H1 (cell line): ENCODE data around the gene PCDHGA8.
"Not testable (repeated sequence)": the region's sequence is repeated elsewhere in the genome, so short reads cannot be mapped to it uniquely, and the experiment has no call there.

ENCODE experiments used
- BACH1 ChIP-seq: IDR thresholded peaks from 2 replicates; pipeline ENCODE4 v1.6.1; 2012; ENCODE audit warnings: low read length, improper control_type of control experiment
- CTCF ChIP-seq, 3 experiments: IDR thresholded peaks; 1 replicate in 2 of 3; 2 replicates in 1 of 3; pipeline versions ENCODE4 v1.5.1 to v1.6.1; 2011; ENCODE audit warnings: low read length in 3 of 3, mild to moderate bottlenecking in 3 of 3, inconsistent platforms in 2 of 3, low read depth in 1 of 3, moderate library complexity in 1 of 3; ENCODE audit not compliant: insufficient read depth in 1 of 3; ENCODE audit errors: control extremely low read depth in 1 of 3
- EP300 ChIP-seq, 2 experiments: IDR thresholded peaks; 1 replicate in 1 of 2; 2 replicates in 1 of 2; pipeline ENCODE4 v1.6.1; 2011 to 2012; ENCODE audit warnings: low read depth in 2 of 2, low read length in 2 of 2, mild to moderate bottlenecking in 2 of 2, borderline replicate concordance in 1 of 2, inconsistent platforms in 1 of 2, moderate library complexity in 1 of 2

GRCh38 chr5:141414548-141415274, 22.3 kb downstream of the PCDHGA8 start:
- not testable (repeated sequence) for TF ChIP-seq BACH1; CTCF (IDR thresholded peaks at IDR 0.05; ENCODE audit: control extremely low read depth in 1 of 3, insufficient read depth in 1 of 3, low read depth in 1 of 3, low read length in 3 of 3); EP300 (IDR thresholded peaks at IDR 0.05; ENCODE audit: borderline replicate concordance in 1 of 2, low read depth in 2 of 2, low read length in 2 of 2)
